Measurements from ENCODE around the gene EXD3.

EXD3 gene

GRCh38 chr9:137408651-137409405 is 14.1 kb downstream of the EXD3 start:
- H3K27ac ChIP-seq: no peak overlapping the region
- no peak for TF ChIP-seq CTCF (conservative IDR thresholded peaks at IDR 0.05)

GRCh38 chr9:137407590-137408300 is 15.2 kb downstream of the EXD3 start:
- H3K27ac ChIP-seq: peak overlapping the region; percentile 60; the same call in 1 of the 2 replicates

GRCh38 chr9:137406876-137407589 is 15.9 kb downstream of the EXD3 start:
- peak overlapping the region; percentile 60; the same call in 1 of the 2 replicates for H3K27ac ChIP-seq
- peak; percentile 88 for TF ChIP-seq CTCF (conservative IDR thresholded peaks at IDR 0.05)

More at GRCh38 chr9:137407590-137408300, 15.2 kb downstream of the EXD3 start:
- TF ChIP-seq CTCF (conservative IDR thresholded peaks at IDR 0.05): no peak

- no peak for TF ChIP-seq CTCF (conservative IDR thresholded peaks at IDR 0.05)
- H3K27ac ChIP-seq: peak overlapping the region; percentile 60; the same call in 1 of the 2 replicates
Measured at GRCh38 chr9:137406085-137406760, 16.7 kb downstream of the EXD3 start.

GRCh38 chr9:137405677-137406081 is 17.3 kb downstream of the EXD3 start:
- no peak for TF ChIP-seq CTCF (conservative IDR thresholded peaks at IDR 0.05)
- H3K27ac ChIP-seq: no peak overlapping the region; the same call in 1 of the 2 replicates

- TF ChIP-seq CTCF (conservative IDR thresholded peaks at IDR 0.05): no peak
- no peak overlapping the region for H3K27ac ChIP-seq
Measured at GRCh38 chr9:137404961-137405567, 17.9 kb downstream of the EXD3 start.

Measured in VCaP (cell line).